HG03064 (cell line): ENCODE results near the gene SLC47A2.
"Not testable (repeated sequence)": the region's sequence is repeated elsewhere in the genome, so short reads cannot be mapped to it uniquely, and the experiment has no call there.

Experiments
- ATAC-seq: cut with Tn5 transposase; IDR thresholded peaks from one replicate; pipeline ENCODE4 v1.9.1; 2021; ENCODE audit warnings: low read depth; ENCODE audit not compliant: unreplicated experiment

SLC47A2 gene, protein sequence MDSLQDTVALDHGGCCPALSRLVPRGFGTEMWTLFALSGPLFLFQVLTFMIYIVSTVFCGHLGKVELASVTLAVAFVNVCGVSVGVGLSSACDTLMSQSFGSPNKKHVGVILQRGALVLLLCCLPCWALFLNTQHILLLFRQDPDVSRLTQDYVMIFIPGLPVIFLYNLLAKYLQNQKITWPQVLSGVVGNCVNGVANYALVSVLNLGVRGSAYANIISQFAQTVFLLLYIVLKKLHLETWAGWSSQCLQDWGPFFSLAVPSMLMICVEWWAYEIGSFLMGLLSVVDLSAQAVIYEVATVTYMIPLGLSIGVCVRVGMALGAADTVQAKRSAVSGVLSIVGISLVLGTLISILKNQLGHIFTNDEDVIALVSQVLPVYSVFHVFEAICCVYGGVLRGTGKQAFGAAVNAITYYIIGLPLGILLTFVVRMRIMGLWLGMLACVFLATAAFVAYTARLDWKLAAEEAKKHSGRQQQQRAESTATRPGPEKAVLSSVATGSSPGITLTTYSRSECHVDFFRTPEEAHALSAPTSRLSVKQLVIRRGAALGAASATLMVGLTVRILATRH

GRCh38 chr17:19716108-19717030, at the start of gene SLC47A2:
Gene SLC47A2 (minus strand): TSS chr17:19716584. CDS start chr17:19716555, 29 bp downstream.
- ATAC-seq: no peak

GRCh38 chr17:19766016-19766415, 49.6 kb upstream of the SLC47A2 start:
- no peak for ATAC-seq

GRCh38 chr17:19763991-19764390, 47.6 kb upstream of the SLC47A2 start:
- not testable (repeated sequence) for ATAC-seq

GRCh38 chr17:19763416-19763815, 47.0 kb upstream of the SLC47A2 start:
- ATAC-seq: no peak

GRCh38 chr17:19762515-19762961, 46.2 kb upstream of the SLC47A2 start:
- ATAC-seq: no peak

GRCh38 chr17:19760746-19761145, 44.4 kb upstream of the SLC47A2 start:
- ATAC-seq: no peak

DNA sequence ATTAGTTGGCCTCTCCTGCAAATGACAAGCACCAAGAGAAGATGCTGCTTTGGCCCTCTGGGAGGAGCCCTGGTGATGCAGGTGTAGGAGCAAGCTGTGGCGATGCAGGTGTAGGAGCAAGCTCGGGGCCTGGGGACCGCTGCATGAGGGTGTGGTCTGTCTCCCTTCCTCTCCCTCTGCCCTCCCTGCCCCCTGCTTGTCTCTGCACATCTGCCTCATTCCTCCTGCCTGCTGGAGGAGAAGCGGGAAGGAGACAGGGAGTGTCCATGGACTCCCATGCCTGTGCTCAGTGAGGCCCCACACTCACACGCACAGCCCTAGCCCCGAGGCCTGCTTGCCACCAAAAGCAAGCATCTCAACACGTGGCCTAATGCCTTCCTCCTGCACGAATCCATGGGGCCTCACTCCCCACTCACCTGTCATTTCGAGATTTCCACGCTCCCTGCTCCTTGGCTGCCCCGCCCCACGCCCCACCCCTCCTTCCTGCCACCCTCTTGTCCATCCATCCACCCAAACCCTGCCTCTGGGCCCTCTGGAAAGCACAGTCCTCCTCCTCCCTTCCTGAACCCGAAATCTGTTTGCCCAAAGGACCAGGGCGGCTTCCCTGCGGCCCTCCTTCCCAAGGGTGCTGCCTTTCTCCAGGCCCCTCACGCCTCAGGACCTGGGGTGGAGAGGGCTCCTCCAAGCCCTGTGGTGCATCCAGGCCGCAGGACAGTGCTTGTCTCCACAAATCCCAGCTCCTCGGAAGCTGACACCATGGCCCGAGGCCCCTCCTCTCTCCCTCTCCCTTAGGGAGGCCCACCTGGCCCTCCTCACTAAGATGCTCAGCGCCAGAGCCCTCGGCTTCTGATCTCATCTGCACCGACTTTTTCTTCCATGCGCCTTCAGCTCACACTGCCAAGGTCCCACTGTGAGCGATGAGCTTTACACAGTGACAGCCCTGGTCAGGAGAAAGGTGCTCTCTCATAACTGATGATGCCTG, 43.5 kb upstream of the SLC47A2 start:
- ATAC-seq: no peak

DNA sequence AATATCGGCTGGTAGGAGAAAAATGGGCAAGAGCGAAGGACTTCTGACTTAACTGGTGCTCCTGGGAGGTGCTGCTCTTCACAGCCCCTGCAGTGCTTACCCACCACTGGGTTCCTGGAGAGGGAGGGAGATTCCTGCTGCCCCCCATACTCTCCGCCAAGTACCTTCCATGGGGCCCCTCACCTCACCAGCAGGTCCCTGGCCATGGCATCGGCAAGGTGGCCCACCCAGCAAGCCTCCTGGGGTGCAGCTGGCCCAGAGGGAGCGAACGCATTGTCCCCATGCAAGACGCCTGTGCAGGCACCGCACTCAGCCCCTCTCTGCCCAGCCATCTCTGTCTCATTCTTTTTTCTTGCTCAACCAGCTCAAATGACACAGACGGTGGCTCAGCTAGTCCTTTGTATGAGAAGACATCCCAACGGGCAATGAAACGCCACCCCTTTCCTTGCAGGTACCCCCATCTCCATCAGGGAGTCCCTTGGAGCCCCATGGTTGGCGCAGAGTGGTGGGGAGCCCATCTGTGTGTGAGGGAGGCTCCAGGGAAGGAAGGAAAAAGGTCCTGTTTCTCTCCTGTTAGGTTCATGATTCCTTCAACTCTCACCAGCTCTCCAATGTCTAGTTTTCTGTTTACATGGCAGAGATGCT, 41.3 kb upstream of the SLC47A2 start:
- ATAC-seq: no peak

DNA sequence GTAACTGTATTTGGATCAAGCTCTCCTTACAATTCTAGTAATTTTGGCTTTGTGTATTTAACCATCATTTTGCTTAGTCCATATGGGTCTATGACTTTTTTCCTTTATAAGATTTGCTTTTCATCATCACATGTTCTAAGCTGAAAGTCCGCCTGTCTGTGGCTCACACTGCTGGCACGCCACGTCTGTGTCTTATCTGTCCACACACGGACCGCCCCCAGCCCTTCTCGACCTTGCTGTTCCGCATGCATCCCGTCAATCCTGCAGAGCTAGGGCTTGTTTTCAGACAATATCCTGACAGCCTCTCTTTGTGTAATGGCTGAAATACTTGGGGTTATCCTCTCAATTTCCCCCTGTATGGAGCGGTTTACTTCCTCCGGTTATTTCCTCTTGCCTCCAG, 40.2 kb upstream of the SLC47A2 start:
- ATAC-seq: no peak

DNA sequence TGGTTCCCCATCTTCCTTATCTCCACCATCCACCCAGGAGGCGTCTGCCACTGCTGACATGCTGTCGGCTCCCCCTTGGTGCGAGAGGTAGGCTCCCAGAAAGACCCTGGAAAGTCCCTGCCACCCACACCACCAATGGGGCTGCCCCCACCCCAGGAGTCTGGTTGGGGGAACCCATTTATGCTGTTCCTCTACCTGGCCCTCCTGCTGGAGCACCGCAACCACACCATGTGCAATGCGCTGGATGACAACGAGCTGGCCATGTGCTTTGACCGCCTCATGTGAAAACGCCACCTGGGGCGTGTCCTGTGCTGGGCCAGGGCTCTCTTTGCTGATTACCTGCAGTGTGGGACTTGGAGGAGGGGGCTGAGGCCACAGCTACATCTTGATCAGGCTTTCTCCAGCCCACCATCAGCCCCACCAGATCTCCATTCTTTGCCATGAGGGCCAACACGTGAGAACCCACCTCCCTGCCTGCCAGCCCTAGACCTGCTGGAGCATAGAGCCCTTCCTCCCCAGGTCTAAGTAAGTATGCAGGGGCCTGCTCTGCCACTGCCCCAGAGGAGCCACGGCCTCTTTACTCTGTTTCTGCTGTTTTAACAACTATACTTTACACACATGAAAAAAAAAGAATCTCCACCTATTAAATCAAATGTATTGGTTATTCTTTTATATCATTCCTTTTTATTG, 39.6 kb upstream of the SLC47A2 start:
- no peak for ATAC-seq

DNA sequence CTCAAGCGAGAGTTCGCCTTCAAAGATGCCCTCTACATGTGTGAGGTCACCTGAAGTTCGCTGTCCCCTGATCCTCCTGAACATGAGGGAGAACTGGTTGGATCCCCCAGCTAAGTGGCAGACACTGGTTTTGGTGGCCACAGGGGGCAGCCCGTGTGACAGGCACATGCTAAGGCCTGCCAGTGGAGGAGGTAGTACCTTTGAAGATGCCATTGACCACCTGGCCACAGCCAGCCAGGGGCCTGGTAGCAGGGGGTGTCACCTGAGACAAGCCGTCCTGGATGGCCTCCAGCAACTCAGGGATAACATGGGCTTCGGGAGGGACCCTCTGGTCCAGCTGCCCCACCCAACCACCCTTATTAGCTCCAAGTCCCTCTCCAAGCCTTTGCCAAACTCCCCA, 39.0 kb upstream of the SLC47A2 start:
- no peak for ATAC-seq

- ATAC-seq: no peak
Observed at GRCh38 chr17:19753661-19754463, 37.5 kb upstream of the SLC47A2 start.

DNA sequence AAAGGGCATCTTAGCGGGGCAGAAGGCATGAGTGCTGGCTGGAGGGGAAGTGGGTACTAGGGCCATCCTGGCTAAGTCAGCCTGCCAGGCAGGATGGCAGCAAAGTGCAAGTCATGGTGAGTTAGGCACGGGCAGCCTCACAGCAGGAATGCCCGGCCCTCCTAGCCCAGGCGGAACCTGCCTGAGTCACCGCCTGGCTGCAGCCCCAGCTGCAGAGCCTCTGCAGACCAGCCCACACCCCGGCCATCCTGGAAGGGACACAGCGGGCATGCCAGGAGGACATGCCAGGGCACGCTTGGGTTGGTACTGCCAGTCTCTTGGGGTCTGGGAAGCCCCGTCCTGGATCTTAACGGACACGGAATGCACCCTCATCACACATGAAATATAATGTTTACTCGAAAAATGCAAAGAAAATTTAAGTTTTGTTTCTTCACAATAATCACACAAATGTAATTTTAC, 36.7 kb upstream of the SLC47A2 start:
- ATAC-seq: no peak

DNA sequence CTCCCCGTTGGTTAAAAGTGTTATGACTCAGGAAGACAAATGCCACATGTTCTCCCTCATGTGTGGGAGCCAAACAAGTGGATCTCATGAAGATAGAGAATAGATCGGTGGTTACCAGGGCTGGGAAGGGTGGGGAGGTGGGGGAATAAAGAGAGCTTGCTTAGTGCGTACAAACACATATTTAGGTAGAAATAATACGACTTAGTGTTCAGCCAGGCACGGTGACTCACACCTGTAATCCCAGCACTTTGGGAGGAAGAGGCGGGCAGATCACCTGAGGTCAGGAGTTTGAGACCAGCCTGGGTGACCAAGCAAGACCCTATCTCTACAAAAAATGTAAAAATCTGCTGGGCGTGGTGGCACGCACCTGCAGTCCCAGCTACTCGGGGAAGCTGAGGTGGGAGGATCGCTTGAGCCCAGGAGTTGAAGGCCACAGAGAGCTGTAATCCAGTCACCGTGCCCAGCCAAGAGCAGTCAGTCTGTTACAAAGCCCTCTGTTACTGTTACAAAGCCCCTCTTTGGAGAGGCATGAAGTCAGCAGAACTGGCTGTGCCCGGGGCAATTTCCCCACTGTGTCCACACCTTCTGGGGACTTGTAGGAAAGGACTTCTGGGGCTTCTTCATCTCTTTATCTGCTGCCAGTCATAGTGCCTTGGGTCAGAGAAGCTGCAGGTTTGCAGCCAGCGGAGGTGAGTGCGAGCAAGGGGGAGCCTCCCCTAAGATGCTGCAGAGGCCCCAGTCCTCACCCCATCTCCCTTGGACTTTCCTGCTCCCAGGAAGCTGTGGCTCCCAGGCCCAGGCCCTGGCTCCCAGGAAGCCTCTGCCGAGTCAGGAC, 36.0 kb upstream of the SLC47A2 start:
- no peak for ATAC-seq

GRCh38 chr17:19750835-19751234, 34.5 kb upstream of the SLC47A2 start:
- ATAC-seq: no peak

- ATAC-seq: no peak
Observed at GRCh38 chr17:19750020-19750572, 33.7 kb upstream of the SLC47A2 start.

DNA sequence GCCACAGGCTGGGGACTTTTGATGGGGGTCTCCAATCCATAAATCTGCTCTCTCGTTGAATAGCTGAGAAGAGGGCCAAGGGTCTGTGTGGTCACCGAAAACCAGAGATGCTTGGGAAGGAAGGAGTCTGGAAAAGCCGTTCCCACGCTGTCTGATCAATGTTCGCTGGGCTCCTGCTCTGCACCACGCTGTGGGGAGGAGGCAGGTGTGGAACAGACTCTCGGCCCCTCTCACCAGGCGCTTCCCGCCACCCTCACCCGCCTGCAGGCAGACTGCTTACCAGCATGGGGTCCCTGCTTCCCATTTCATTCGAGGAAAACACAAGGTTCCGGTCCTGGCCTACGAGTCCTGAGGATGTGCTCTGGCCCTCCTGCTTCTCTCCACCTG, 32.4 kb upstream of the SLC47A2 start:
- ATAC-seq: no peak
